ENCODE results near the gene SNX32. TPM values are rescaled to one million over a fixed set of nuclear protein-coding genes. Genes with fewer than 3 reads are reported as not detected.
A peak's percentile ranks its signal among the peaks of the same experiment; 100 is the strongest.

The SNX32 gene
- polyA plus RNA-seq, 2 of the 4 experiments (the other 2 are of a cell fraction), result 0.08 TPM; not detected in 1

GRCh38 chr11:65886826-65887722 lies 53.3 kb downstream of the SNX32 start:
- ATAC-seq (no peak), DNase-seq (ENCODE audit: low read depth in 1 of 2, low spot score in 1 of 2) (no peak), FAIRE-seq (no peak)
- ChIA-PET POLR2A (interaction anchor here (0.6 to 1.8 kb wide), 3 partner anchors 60 to 167 kb away, joined by 3 to 6 read pairs (median 3); partner anchors contain the start of gene RNASEH2C), CTCF (interaction anchor here (0.6 to 20.5 kb wide), 20 partner anchors 9 to 181 kb away, joined by 3 to 618 read pairs (median 17); partner anchors contain the start of genes C11orf68, CFL1, CTSW and DRAP1)
- no peaks in the 10 kb centered on the region for H3K9me3 ChIP-seq
- WGBS (ENCODE audit: missing lambda C conversion rate), result 82% methylated on average over 14 of the region's 14 CpGs
- H3K27ac ChIP-seq, result peak overlapping the region; percentile 93 to 96
- H3K4me1 ChIP-seq, result peaks cover 37% of the 10 kb centered on the region
- no peak for TF ChIP-seq FOXS1 (CRISPR knock-in tag; IDR thresholded peaks at IDR 0.05)
- TF ChIP-seq HOXA7 (CRISPR knock-in tag; IDR thresholded peaks at IDR 0.05), result no peak
- TF ChIP-seq MYC (IDR thresholded peaks at IDR 0.05; ENCODE audit: borderline replicate concordance, low read length), result no peak
- no peak for TF ChIP-seq RNF2 (IDR thresholded peaks at IDR 0.05; ENCODE audit: borderline replicate concordance, low read depth)
- TF ChIP-seq EHMT2 (IDR thresholded peaks at IDR 0.05; ENCODE audit: low read depth), result no peak
- no peak for TF ChIP-seq POLR2AphosphoS2 (conservative IDR thresholded peaks at IDR 0.05; ENCODE audit: low read length)
- no peak for TF ChIP-seq FOSL2 (IDR thresholded peaks at IDR 0.05)
- no peak for TF ChIP-seq FOSL2 (CRISPR knock-in tag; IDR thresholded peaks at IDR 0.05)
- H3K4me3 ChIP-seq, result peak overlapping the region; percentile 72
- H3K4me2 ChIP-seq, result peak overlapping the region; percentile 96

- TF ChIP-seq RARB (CRISPR knock-in tag; IDR thresholded peaks at IDR 0.05) (no peak), NPAS2 (CRISPR knock-in tag; IDR thresholded peaks at IDR 0.05; ENCODE audit: borderline replicate concordance) (no peak), ESRRA (IDR thresholded peaks at IDR 0.05; ENCODE audit: borderline replicate concordance, low read length) (no peak), BHLHE40 (IDR thresholded peaks at IDR 0.05; ENCODE audit: low read depth, low read length) (no peak), RAD21 (conservative IDR thresholded peaks at IDR 0.05 in 1 of 2, IDR thresholded peaks at IDR 0.05 in 1 of 2) (no peak), MAZ (IDR thresholded peaks at IDR 0.05; ENCODE audit: borderline replicate concordance, low read depth, low read length) (no peak), JUN (IDR thresholded peaks at IDR 0.05) (no peak), SREBF2 (IDR thresholded peaks at IDR 0.05) (no peak), BCL3 (IDR thresholded peaks at IDR 0.05) (no peak), MYC (IDR thresholded peaks at IDR 0.05; ENCODE audit: borderline replicate concordance, low read length) (0 out of 2 replicates have a peak, but pooled peaks have one; percentile 36), POLR2A (IDR thresholded peaks at IDR 0.05; ENCODE audit: low read length) (no peak), E2F6 (IDR thresholded peaks at IDR 0.05; ENCODE audit: borderline replicate concordance, low read depth) (0 out of 2 replicates have a peak, but pooled peaks have one; percentile 15), JUNB (IDR thresholded peaks at IDR 0.05) (no peak), ZNF302 (CRISPR knock-in tag; IDR thresholded peaks at IDR 0.05) (no peak), CEBPB (IDR thresholded peaks at IDR 0.05) (no peak), FOSB (CRISPR knock-in tag; IDR thresholded peaks at IDR 0.05) (no peak), NR3C1 (IDR thresholded peaks at IDR 0.05) (no peak), RFX5 (IDR thresholded peaks at IDR 0.05) (no peak), RNF2 (IDR thresholded peaks at IDR 0.05; ENCODE audit: borderline replicate concordance, low read depth) (no peak), ATOH8 (CRISPR knock-in tag; IDR thresholded peaks at IDR 0.05; ENCODE audit: low read depth) (no peak), RCOR1 (IDR thresholded peaks at IDR 0.05; ENCODE audit: low read depth, low read length) (no peak), NFE2L2 (conservative IDR thresholded peaks at IDR 0.05; ENCODE audit: low read length) (no peak), POLR2AphosphoS2 (conservative IDR thresholded peaks at IDR 0.05; ENCODE audit: low read length) (no peak)
- TF ChIP-seq, protein P1, sequence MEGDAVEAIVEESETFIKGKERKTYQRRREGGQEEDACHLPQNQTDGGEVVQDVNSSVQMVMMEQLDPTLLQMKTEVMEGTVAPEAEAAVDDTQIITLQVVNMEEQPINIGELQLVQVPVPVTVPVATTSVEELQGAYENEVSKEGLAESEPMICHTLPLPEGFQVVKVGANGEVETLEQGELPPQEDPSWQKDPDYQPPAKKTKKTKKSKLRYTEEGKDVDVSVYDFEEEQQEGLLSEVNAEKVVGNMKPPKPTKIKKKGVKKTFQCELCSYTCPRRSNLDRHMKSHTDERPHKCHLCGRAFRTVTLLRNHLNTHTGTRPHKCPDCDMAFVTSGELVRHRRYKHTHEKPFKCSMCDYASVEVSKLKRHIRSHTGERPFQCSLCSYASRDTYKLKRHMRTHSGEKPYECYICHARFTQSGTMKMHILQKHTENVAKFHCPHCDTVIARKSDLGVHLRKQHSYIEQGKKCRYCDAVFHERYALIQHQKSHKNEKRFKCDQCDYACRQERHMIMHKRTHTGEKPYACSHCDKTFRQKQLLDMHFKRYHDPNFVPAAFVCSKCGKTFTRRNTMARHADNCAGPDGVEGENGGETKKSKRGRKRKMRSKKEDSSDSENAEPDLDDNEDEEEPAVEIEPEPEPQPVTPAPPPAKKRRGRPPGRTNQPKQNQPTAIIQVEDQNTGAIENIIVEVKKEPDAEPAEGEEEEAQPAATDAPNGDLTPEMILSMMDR (IDR thresholded peaks at IDR 0.05), result no peak
- TF ChIP-seq, protein P2, sequence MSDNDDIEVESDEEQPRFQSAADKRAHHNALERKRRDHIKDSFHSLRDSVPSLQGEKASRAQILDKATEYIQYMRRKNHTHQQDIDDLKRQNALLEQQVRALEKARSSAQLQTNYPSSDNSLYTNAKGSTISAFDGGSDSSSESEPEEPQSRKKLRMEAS (IDR thresholded peaks at IDR 0.05), result peak; percentile 40; the same call in 1 of the 2 replicates
Measured at GRCh38 chr11:65887723-65888162, 54.0 kb downstream of the SNX32 start.

More at GRCh38 chr11:65887723-65888162, 54.0 kb downstream of the SNX32 start:
- CTCF ChIA-PET, result interaction anchor here (0.6 to 20.5 kb wide), 33 partner anchors 10 to 228 kb away, joined by 3 to 618 read pairs (median 5); partner anchors contain the start of genes C11orf68, CFL1, CTSW and DRAP1
- DNase-seq (ENCODE audit: low read depth in 1 of 2, low spot score in 1 of 2) (peak in 1 of 2 experiments; percentile 45), FAIRE-seq (no peak), ATAC-seq (peak; percentile 0 to 4; a peak in 4 of 6 replicates)
- WGBS (ENCODE audit: missing lambda C conversion rate), result 0% methylated on average over 11 of the region's 23 CpGs
- no peaks in the 10 kb centered on the region for H3K9me3 ChIP-seq
- H3K4me2 ChIP-seq, result peak overlapping the region; percentile 96
- peak overlapping the region; percentile 93 to 96 for H3K27ac ChIP-seq
- H3K4me3 ChIP-seq, result peak overlapping the region; percentile 72
- H3K4me1 ChIP-seq, result peaks cover 44% of the 10 kb centered on the region
- POLR2A ChIA-PET, result interaction anchor here (0.6 to 4.3 kb wide), 23 partner anchors 11 to 1880 kb away, joined by 3 to 36 read pairs (median 7); partner anchors contain the start of genes C11orf68, CFL1, FOSL1 and PCNX3
